GM12872 (cell line): ENCODE measurements around the gene UCMA.

Experiments used
- CTCF ChIP-seq: IDR thresholded peaks from 3 replicates; pipeline ENCODE4 v1.5.1; 2011; ENCODE audit warnings: low read depth, mild to moderate bottlenecking, low read length, moderate library complexity; ENCODE audit not compliant: insufficient read depth

UCMA gene

GRCh38 chr10:13191362-13191761 is 42.8 kb downstream of the UCMA start:
- TF ChIP-seq CTCF: no peak

GRCh38 chr10:13190816-13191215 is 43.4 kb downstream of the UCMA start:
- TF ChIP-seq CTCF: no peak

- TF ChIP-seq CTCF: no peak
Observed at GRCh38 chr10:13189961-13190360, 44.2 kb downstream of the UCMA start.

GRCh38 chr10:13188593-13188992 is 45.6 kb downstream of the UCMA start:
- TF ChIP-seq CTCF: no peak

GRCh38 chr10:13187135-13187534 is 47.0 kb downstream of the UCMA start:
- TF ChIP-seq CTCF: no peak

- no peak for TF ChIP-seq CTCF
Observed at GRCh38 chr10:13184730-13185514, 49.3 kb downstream of the UCMA start.

GRCh38 chr10:13184276-13184675 is 49.9 kb downstream of the UCMA start:
- no peak for TF ChIP-seq CTCF
